Endometrial microvascular endothelial cells (primary cell): ENCODE measurements around the gene TTC14. TPM values are rescaled to one million over a fixed set of nuclear protein-coding genes. Genes with fewer than 3 reads are reported as not detected.

Experiments used
- in situ Hi-C: cut with HindIII; loops from 2 replicates; pipeline ENCODE4 v1.10.0; 2017; ENCODE audit warnings: low sequenced_read_pairs, low pct_unique_long_range_greater_than_20kb; ENCODE audit errors: inconsistent ontology term
- total RNA-seq: library from RNA; depleted of rRNA; stranded (reverse); fragments of >200 nt; gene quantifications from one replicate; pipeline ENCODE4 v1.2.3, GENCODE V29; 2015; ENCODE audit errors: inconsistent ontology term

Gene TTC14
- total RNA-seq, 1 donor from 2014 or later: 18.5 TPM

DNA sequence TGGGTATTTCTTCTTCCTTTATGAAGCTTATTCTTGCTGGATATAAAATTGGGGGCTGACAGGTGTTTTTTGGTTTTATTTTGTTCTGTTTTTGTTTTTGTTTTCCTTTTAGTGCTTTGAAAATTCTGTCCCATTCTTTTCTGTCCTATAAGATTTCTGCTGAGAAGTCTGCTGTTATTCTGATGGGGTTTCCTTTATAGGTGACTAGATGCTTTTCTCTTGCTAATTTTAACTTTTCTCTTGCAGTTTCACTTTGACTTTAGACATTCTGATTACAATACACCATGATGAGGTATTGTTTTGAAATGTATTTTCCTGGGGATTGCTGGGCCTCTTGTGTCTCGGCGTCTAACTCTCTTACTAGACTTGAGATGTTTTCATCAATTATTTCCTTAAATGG lies 22.8 kb downstream of the TTC14 start:
- in situ Hi-C loops: no loop called here

DNA sequence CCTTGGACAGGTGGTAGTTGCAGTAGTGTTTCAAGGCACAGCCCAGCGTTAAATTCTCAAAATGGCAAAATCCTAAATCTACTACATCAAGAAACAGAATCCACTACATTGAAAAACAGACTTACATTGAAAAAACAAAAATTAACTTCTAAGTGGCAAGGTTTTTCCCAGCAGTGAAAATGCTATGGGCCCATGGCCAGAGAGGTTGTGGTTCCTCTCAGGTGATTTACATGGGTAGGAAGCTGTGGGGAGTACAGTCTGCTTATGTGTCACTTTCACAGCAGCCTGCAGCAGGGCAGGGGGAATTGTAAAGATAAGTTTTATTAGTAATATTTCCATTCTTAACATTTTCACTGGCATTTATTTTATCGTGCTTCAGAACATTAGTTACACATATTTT lies 24.9 kb downstream of the TTC14 start:
- in situ Hi-C loops: no loop called here

DNA sequence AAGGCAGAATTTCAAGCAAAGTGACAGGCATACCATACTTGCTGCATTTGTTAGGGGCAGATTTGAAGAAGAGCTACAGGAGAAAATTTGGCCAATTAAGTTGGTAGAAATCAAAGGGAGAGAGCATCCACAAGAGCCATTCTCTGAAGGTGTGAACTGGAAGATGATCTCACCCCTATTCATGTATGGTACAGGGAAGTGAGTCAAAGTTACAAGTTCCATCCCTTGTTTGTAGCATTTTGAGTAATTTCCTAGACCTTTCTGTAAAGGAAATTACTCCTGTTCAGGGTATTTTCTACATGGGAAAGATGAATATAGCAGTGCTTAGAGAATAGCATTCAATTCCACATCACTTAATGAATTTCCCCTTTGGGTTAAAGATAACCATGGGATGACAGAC lies 28.4 kb downstream of the TTC14 start:
- in situ Hi-C loops: no loop called here

DNA sequence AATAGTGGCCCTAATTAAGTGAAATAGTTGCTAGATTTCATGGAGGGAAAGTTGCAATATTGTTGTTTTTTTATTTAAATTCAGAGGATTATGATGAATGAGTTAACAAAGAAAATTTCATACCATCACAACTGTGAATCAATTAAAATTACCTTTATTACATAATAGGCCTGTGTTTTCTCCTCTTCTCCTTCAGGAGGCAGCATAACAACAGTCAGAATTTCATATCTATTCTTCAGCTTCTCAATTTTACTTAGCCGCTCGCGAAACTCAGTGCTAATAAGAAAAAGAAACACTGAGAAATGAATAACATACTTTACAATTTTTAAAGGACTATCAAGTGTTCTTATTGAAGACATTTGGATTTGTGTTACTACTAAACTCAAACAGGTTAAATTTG lies 29.4 kb downstream of the TTC14 start:
- in situ Hi-C loops: no loop called here

DNA sequence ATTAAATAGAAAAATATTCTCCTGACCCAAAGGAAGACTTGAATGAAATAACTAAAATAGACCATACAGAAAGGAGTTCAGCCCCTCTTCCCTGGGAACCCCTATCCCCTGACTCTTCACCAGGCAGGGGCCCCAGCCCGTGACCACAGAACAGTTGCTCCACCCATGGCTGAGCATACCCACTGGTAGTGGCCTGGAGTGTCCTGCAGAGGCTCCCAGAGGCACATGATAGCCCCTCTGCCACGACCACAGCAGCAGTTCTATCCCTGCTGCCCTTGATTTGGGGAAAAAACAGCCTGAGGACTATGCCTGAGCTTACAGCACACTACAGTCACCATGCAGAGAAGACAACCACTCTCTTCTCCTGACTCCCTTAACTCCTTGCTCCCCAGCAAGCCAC lies 31.8 kb downstream of the TTC14 start:
- in situ Hi-C loops: no loop called here

DNA sequence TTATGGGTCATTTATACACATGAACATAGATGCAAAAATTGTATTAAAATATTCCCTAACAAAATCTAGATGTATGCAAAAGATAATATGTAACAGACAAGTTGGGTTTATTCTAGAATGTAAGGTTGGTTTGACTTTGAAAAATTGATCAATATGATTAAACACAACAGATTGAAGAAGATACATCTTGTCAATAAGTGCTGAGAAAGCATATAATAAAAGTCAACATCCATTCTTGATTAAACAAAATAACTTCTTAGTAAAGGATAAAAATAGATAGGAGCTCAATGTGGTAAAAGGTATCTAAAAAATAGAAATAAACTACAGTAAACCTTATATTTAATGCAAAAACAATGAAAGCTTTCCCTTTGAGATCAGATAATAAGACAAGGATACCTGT lies 39.0 kb downstream of the TTC14 start:
- in situ Hi-C loops: no loop called here

DNA sequence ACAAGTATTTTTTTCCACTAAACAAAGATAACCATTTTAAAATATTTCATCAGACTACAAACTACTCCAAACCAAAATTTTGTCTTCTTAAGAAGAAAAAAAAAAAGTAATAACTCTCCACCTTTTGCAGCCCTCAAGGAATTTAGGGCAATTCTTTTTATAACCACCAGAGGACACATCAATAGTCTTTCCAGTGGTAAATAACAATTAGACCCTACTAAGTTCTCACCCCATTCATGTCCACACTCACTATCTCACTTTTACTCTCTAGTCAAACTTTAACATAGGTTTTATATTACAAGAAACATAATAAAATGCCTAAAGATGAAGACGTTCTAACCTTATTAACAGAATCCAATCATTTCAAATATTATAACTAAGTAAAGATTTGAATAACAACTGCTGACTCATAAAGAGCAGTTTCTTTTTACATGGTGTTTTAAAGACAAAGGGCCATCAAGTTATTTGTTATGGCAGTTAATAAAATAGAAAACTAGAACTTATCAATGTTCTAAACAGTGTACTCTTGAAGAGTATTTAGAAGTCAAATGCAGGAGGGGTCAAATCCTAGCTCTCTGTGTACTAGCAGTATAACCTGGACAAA lies 44.3 kb downstream of the TTC14 start:
- in situ Hi-C loops: no loop called here

DNA sequence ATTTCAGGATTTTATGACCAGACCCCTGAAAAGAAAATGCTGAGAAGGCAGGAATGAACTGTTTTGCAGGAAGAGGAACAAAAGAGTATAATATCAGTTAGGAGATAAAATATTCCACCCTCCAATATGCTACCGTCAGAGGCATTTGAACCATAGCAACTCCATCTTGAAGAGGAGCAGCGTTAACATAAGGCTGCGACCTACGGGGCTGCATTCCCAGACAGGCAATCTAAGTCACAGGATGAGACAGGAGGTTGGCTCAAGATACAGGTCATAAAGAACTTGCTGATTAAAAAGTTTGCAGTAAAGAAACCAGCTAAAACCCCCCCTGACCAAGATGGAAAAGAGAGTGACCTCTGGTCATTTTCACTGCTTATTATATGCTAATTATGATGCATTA lies 54.4 kb downstream of the TTC14 start:
- in situ Hi-C loops: no loop called here

DNA sequence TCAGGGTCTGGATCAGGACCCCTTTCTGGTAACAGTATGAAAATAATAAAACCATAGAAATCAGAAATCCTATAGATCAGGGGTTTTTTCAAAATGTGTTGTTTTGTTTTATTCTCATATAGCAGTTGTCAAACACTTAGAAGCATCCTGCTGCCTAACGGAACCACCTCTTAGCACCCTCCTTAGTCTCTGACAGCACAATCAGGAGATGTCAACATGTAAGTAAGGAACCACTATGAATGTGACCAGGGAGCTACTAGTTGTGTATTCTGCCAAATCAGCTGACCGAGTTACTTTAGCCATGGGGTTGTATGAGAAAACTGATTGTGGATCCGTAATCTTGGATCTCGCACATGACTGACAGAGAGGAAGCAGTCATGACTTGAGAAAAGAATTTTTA lies 55.1 kb downstream of the TTC14 start:
- in situ Hi-C loops: no loop called here

Other genes starting within 250 kb of the TTC14 start
- not detected for gene CCDC39, start 77.3 kb downstream of the TTC14 start, total RNA-seq